Breast epithelium (tissue), 3 donors: ENCODE measurements around the gene ARID3A.

Experiments
- CTCF ChIP-seq, 3 donors: fragments of 450-650 bp; IDR thresholded peaks; one replicate each; pipeline ENCODE4 v1.5.1; 2016 to 2017; ENCODE audit warnings: antibody characterized with exemption in 3 of 3, mild to moderate bottlenecking in 3 of 3, moderate library complexity in 3 of 3
- POLR2A ChIP-seq: fragments of 450-650 bp; IDR thresholded peaks from one replicate; pipeline ENCODE4 v1.6.1; 2016; ENCODE audit warnings: antibody characterized with exemption, mild to moderate bottlenecking, moderate library complexity
- POLR2AphosphoS5 ChIP-seq, 3 donors: sonication (generic); formaldehyde crosslinking; IDR thresholded peaks; one replicate each; pipeline ENCODE4 v1.6.1; 2017; ENCODE audit warnings: antibody characterized with exemption in 3 of 3

DNA sequence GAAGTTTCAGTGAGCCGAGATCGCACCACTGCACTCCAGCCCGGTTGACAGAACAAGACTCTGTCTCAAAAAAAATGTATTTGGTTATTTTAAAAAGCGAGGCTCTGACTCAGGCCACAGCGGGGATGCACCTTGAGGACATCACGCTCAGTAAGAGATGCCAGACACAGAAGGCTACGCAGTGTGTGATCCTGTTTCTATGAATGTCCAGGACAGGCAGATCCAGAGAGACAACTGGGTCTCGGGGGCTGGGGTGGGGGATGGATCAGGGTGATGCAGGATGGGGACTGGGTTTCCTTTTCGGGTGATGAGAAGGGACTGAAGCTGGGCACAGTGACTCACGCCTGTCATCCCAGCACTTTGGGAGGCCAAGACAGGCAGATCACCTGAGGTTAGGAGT, 38.2 kb upstream of the ARID3A start:
- TF ChIP-seq POLR2A, result no peak
- TF ChIP-seq CTCF (IDR thresholded peaks at IDR 0.05), result no peak
- TF ChIP-seq POLR2AphosphoS5 (IDR thresholded peaks at IDR 0.05), result no peak
